NCI-H345 treated with DMSO at 0.1 percent for 48 hours (cell line): ENCODE results near the gene DHRSX.
"Not testable (repeated sequence)": the region's sequence is repeated elsewhere in the genome, so short reads cannot be mapped to it uniquely, and the experiment has no call there.

Experiments used
- DNase-seq: peaks from one replicate; lab custom pipeline; 2025; ENCODE audit not compliant: unreplicated experiment; lab: John Stamatoyannopoulos, UW

Gene DHRSX

DNA sequence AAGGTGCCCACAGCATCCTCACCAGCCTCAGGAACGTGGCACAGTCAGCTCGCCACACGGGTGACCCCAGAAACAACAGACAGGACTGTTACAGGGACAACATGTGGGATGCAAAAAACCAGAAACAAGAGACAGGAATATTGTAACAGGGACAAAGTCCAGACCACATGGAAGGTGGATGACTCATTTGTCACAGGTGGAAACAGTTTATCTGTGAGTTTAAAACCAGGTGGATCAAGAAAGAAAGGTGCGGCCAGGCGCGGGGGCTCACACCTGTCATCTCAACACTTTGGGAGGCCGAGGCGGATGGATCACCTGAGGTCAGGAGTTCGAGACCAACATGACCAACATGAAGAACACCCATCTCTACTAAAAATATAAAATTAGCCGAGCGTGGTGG, 23.5 kb downstream of the DHRSX start:
- DNase-seq = not testable (repeated sequence)

DNA sequence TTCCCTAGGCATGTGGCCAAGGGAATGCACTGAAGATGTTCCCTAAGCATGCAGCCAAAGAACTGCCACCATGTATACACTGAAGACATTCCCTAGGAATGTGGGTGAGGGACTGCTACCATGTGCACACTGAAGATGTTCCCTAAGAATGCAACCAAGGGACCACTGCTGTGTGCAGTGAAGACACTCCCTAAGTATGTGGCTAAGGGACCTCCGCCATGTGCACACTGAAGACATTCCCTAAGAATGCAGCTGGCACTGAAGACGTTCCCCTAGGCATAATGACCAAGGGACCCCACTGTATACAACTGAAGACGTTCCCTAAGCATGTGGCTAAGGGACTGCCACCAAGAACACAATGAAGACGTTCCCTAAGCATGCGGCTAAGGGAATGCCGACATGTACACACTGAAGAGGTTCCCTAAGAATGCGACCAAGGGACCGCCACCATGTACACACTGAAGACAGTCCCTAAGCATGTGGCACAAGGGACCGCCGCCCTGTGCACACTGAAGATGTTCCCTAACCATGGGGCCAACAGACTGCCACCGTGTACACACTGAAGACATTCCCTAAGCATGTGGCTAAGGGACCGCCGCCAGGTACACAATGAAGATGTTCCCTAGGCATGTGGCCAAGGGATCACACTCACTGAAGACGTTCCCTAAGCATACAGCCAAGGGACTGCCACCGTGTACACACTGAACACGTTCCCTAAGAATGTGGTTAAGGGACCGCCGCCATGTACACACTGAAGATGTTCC, 25.6 kb downstream of the DHRSX start:
- DNase-seq = no peak

GRCh38 chrX:2474280-2474962, 26.4 kb downstream of the DHRSX start:
- DNase-seq = no peak

DNA sequence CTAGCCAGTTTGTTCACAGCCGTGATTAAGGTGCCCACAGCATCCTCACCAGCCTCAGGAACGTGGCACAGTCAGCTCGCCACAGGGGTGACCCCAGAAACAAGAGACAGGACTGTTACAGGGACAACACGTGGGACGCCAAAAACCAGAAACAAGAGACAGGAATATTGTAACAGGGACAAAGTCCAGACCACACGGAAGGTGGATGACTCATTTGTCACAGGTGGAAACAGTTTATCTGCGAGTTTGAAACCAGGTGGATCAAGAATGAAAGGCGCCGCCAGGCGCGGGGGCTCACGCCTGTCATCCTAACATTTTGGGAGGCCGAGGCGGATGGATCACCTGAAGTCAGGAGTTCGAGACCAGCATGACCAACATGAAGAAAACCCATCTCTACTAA, 27.7 kb downstream of the DHRSX start:
- DNase-seq = not testable (repeated sequence)

DNA sequence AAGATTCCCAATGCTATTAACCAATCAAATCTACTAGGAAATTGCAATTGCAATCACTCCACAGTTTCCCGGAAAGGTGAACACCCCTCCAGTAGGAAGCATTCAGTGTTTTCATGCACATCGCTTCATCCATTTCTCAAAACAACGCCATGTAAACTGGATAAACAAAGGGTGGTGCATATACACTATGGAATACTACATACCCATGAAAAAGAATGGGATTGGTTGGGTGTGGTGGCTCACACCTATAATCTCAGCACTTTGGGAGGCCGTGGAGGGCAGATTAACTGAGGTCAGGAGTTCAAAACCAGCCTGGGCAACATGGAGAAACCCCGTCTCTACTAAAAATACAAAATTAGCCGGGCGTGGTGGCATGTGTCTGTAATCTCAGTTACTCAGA, 29.1 kb downstream of the DHRSX start:
- no peak for DNase-seq

DNA sequence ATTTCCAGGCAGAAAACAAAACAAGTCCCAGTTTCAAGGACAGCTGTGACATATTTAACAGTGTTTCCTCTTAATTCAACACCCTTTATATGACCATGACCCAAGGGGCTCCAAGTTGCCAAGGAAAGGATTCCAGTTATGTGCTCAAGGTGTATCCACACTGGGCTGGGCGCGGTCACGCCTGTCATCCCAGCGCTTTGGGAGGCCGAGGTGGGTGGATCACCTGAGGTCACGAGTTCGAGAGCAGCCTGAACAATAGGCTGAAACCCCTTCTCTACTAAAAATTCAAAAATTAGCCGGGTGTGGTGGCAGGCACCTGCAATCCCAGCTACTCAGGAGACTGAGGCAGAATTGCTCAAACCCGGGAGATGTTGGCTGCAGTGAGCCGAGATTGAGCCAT, 29.6 kb downstream of the DHRSX start:
- not testable (repeated sequence) for DNase-seq

DNA sequence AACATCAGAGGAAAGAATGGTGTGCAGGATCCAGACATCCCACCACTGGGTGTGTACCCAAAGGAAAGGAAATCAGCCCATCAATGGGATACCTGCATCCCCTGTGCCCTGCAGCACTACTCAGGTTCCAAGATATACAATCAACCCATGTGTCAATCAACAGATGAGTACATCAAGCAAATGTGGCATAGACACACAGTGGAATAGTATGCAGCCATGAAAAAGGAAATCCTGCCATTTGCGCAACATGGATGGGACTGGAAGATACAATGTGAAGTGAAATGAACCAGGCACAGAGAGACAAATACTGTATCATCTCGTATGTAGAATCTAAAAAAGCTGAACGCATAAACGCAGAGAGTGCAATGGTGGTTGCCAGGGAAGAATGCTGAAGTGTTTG, 30.9 kb downstream of the DHRSX start:
- DNase-seq = not testable (repeated sequence)

DNA sequence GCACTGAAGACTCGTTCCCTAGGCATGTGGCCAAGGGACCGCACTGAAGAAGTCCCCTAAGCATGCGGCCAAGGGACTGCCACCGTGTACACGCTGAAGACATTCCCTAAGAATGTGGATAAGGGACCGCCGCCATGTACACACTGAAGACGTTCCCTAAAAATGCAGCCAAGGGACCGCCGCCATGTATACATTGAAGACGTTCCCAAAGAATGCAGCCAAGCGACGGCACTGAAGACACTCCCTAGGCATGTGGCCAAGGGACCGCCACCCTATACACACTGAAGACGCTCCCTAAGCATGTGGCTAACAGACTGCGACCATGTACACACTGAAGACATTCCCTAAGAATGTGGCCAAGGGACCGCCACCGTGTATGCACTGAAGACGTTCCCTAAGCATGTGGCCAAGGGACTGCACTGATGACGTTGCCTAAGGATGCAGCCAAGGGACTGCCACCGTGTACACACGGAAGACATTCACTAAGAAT, 31.5 kb downstream of the DHRSX start:
- DNase-seq = no peak

- no peak for DNase-seq
Observed at GRCh38 chrX:2468261-2469195, 32.2 kb downstream of the DHRSX start.

DNA sequence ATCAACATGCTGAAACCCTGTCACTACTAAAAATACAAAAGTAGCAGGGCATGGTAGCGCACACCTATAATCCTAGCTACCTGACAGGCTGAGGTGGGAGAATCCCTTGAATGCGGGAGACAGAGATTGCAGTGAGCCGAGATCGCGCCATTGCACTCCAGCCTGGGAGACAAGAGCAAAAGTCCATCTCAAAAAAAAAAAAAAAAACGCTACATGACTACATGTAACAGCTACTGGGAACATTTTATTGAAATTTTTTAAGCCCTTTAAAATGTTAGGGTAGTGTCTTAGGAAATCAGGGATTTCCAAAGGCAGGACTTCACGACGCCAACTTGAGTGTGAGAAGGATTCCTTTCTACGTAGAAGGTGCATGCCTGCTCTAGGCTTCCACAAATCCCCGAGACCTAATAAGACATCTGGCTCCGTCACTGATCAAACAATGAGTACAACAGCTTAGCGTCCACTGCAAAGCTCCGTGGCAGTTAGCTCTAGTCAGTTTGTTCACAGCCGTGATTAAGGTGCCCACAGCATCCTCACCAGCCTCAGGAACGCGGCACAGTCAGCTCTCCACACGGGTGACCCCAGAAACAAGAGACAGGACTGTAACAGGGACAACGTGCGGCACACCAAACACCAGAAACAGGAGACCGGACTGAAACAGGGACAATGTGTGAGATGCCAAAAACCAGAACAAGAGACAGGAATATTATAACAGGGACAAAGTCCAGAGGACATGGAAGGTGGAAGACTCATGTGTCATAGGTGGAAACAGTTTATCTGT, 33.7 kb downstream of the DHRSX start:
- no peak for DNase-seq

GRCh38 chrX:2464677-2465166, 36.1 kb downstream of the DHRSX start:
- DNase-seq = no peak

GRCh38 chrX:2463973-2464676, 36.7 kb downstream of the DHRSX start:
- no peak for DNase-seq

GRCh38 chrX:2463481-2463880, 37.3 kb downstream of the DHRSX start:
- not testable (repeated sequence) for DNase-seq

DNA sequence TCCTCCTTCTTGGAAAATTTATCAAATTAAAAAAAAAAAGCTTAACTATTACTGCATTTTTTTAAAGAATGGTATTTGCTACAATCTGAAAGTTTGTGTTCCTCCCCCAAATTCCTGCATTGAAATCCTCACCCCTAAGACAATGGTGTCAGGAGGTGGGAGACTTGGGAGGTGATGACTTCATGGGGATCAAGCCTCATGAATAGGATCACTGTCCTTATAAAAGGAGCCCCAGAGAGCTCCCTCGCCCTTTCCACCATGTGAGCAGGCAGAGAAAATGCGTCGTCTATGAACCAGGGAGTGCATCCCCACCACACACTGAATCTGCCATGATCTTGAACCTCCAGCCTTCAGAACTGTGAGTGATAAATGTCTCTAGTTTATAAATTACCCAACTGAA, 38.0 kb downstream of the DHRSX start:
- no peak for DNase-seq

DNA sequence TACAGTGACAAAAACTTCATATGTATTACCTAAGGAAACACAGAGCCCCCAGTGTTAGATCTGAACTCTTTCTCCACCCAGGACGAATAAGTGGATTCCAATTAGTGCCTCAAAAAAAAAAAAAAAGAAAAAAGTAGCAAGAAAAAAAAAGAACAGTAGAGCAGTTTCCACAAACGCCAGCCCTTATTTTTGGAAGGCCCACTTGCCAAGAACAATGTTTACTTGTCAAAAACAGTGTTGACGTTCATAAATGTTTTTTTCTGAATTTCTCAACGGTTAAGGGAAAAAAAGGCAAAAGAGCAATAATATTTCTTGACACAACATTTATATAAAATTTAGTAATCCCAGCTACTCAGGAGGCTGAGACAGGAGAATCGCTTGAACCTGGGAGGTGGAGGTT, 38.7 kb downstream of the DHRSX start:
- DNase-seq = no peak

DNA sequence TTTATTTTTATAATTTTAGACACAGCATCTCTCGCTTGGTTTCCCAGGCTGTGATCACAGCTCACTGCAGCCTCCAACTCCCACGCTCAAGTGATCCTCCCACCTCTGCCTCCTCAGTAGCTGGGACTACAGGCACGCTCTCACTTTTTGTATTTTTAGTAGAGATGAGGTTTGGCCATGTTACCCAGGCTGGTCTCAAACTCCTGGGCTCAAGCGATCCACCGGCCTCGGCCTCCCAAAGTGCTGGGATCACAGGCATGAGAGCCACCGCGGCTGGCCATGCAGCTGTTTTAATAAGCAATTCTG, 39.1 kb downstream of the DHRSX start:
- no peak for DNase-seq

DNA sequence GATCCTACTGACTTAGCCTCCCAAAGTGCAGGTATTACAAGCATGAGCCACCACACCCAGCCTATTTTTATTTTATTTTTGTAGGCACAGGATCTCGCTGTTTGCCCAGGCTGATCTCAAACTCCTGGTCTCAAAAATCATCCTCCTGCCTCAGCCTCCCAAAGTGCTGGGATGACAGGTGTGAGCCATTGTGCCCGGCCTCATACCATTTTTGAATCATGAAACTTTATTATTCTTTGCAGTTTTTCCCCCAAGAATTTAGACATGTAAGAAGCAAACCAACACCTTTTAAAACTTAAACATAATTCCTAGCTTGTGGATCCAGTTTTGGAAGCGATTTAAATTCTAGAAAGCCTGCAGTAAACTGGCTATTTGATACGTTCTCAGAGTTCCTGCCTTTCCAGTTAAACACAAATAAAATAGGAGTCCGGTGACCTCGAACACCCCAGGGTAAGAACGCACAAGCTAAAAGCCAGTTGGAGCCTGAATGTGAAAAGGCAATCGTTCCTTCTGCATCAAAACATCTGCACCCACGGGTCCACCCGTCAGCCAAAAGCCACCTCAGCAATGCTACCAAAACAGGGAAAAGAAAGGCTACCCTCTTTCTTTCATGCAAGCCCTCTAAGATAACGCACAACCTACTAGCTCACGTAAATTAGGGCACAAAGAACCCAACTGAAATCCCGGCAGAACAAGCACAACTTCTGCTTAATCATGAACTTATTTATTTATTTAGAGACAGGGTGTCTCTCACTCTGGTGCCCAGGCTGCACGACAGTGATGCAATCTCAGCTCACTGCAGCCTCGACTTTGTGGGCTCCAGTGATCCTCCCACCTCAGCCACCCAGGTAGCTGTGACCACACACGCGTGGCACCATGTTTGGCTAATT, 39.7 kb downstream of the DHRSX start:
- DNase-seq = not testable (repeated sequence)

DNA sequence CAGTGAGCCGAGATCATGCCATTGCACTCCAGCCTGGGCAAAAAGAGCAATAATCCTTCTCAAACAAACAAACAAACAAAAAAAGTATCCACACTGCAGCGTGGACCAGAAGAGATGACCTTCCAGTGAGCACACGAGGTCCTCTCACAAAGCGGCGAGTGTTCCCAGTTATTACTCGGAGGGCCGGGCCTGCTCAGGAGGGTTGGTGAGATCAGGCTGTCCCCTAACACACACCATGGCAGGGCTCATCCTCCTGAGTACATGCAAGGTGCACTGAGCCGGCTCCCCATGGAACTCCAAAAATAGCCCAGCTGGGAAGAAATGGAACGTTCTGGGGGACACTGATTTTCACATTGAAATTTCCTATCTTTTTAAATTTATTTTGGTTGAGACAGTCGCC, 40.7 kb downstream of the DHRSX start:
- DNase-seq = not testable (repeated sequence)

DNA sequence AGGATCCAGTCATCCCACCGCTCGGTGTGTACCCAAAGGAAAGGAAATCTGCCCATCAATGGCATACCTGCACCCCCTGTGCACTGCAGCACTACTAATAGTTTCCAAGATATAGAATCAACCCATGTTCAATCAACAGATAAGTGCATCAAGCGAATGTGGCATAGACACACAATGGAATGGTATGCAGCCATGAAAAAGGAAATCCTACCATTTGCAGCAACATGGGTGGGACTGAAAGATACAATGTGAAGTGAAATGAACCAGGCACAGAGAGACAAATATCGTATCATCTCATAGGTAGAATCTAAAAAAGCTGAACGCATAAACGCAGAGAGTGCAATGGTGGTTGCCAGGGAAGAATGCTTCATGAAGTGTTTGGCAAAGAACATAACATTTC, 42.5 kb downstream of the DHRSX start:
- DNase-seq = no peak
